ENCODE data around the gene FHL3.

DNA sequence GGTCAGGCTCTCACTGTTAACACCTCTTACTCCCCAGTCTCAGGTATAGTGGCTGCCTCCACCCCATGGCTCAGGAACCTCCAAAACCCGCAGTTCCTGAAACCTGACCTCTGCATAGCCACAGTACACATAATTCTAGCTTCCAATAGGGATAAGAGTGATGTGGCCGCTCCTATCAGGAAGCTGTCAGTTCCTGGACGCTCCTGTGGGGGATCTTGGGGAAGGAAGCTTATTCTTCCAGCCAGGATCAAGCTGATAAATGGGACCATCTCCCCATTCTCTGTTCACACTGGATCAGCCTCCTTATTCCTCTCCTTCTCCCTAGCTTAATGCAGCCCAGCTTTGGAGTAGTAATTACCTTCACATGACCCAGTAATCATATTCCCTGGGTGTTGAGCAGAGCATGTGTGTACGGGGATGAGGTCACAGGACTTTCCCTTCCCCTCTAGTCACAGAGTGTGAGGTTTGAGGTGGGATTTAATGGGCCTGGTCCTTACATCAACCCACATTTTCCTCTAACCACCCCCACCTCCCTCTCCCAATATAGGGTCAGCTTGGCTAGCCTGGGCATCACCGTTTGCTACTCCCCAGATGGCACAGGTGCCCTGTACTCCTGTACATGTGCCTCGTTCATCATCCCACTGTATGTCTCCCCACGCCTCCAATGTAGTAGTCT is 48.2 kb upstream of the FHL3 start:
- TF ChIP-seq EZH2 (IDR thresholded peaks at IDR 0.05; ENCODE audit: borderline replicate concordance, low read depth, low read length, severe bottlenecking): no peak
- TF ChIP-seq, protein P1, sequence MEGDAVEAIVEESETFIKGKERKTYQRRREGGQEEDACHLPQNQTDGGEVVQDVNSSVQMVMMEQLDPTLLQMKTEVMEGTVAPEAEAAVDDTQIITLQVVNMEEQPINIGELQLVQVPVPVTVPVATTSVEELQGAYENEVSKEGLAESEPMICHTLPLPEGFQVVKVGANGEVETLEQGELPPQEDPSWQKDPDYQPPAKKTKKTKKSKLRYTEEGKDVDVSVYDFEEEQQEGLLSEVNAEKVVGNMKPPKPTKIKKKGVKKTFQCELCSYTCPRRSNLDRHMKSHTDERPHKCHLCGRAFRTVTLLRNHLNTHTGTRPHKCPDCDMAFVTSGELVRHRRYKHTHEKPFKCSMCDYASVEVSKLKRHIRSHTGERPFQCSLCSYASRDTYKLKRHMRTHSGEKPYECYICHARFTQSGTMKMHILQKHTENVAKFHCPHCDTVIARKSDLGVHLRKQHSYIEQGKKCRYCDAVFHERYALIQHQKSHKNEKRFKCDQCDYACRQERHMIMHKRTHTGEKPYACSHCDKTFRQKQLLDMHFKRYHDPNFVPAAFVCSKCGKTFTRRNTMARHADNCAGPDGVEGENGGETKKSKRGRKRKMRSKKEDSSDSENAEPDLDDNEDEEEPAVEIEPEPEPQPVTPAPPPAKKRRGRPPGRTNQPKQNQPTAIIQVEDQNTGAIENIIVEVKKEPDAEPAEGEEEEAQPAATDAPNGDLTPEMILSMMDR (IDR thresholded peaks at IDR 0.05; ENCODE audit: extremely low read depth in 1 of 2, insufficient read depth in 1 of 2, low read depth in 1 of 2, low read length in 2 of 2): no peak
- no peak for TF ChIP-seq POLR2AphosphoS5 (IDR thresholded peaks at IDR 0.05; ENCODE audit: insufficient read depth, low read depth, low read length)
